WI38 (cell line): ENCODE data around the gene BSG.

Experiments used
- H3K4me3 ChIP-seq: 2 replicates; pipeline ENCODE4 v1.5.1; 2011; ENCODE audit warnings: low read depth, mild to moderate bottlenecking, control low read depth, low read length
- CTCF ChIP-seq: IDR thresholded peaks from 2 replicates; pipeline ENCODE4 v1.5.1; 2012; ENCODE audit warnings: low read depth, mild to moderate bottlenecking, control low read depth, low read length

Gene BSG

GRCh38 chr19:555474-555808 lies 17.0 kb upstream of the BSG start:
- H3K4me3 ChIP-seq, result no peak overlapping the region
- TF ChIP-seq CTCF, result no peak

- no peak for TF ChIP-seq CTCF
- no peak overlapping the region for H3K4me3 ChIP-seq
These were observed 15.6 kb upstream of the BSG start for GRCh38 chr19:556611-557382.

- TF ChIP-seq CTCF, result no peak
- no peak overlapping the region for H3K4me3 ChIP-seq
These were observed 13.5 kb upstream of the BSG start for GRCh38 chr19:558770-559439.

- TF ChIP-seq CTCF, result no peak
- H3K4me3 ChIP-seq, result no peak overlapping the region
These were observed 12.3 kb upstream of the BSG start for GRCh38 chr19:560121-560520.

GRCh38 chr19:566403-566802 lies 6.0 kb upstream of the BSG start:
- TF ChIP-seq CTCF, result no peak
- H3K4me3 ChIP-seq, result no peak overlapping the region

- no peak overlapping the region for H3K4me3 ChIP-seq
- TF ChIP-seq CTCF, result no peak
These were observed 5.6 kb upstream of the BSG start for GRCh38 chr19:566844-567243.

- no peak overlapping the region for H3K4me3 ChIP-seq
- no peak for TF ChIP-seq CTCF
These were observed 5.0 kb upstream of the BSG start for GRCh38 chr19:567296-567900.
